CD4-positive, alpha-beta T cell (primary cell): ENCODE data around the gene SHANK3. TPM values are rescaled to one million over a fixed set of nuclear protein-coding genes. Genes with fewer than 3 reads are reported as not detected.

ENCODE experiments used
- ATAC-seq: fragments of 200-7000 bp; cut with Tn5 transposase; one replicate; pipeline ENCODE4 v1.10.0; 2022; ENCODE audit warnings: mild to moderate bottlenecking; ENCODE audit not compliant: poor library complexity
- CTCF ChIA-PET: fragments of 350-600 bp; sonication (Branson Sonifier 250); formaldehyde crosslinking; loops from one replicate; lab custom pipeline; 2021; ENCODE audit warnings: antibody characterized with exemption, inconsistent platforms; lab: Charles Lee
- POLR2A ChIA-PET: fragments of 350-600 bp; sonication (Branson Sonifier 250); formaldehyde crosslinking; loops from one replicate; lab custom pipeline; 2021; ENCODE audit warnings: antibody characterized with exemption, inconsistent platforms; lab: Charles Lee
- DNase-seq, 14 experiments: peaks; one replicate each; pipeline ENCODE4 v3.0.0-alpha.2; 2013 to 2020; ENCODE audit warnings: mixed read lengths in 2 of 14
- H3K27ac ChIP-seq, 2 donors: one replicate each; pipeline versions ENCODE4 v1.5.1 to v1.7.0; 2013; ENCODE audit warnings: low read length in 2 of 2, low read depth in 1 of 2, mild to moderate bottlenecking in 1 of 2
- H3K27me3 ChIP-seq, 2 experiments: 1 replicate in 1 of 2; 2 replicates in 1 of 2; pipeline versions ENCODE4 v1.6.1 to v1.7.0; 2013; ENCODE audit warnings: low read length in 2 of 2, control low read depth in 1 of 2, mild to moderate bottlenecking in 1 of 2, moderate library complexity in 1 of 2; ENCODE audit not compliant: insufficient read depth in 2 of 2, control insufficient read depth in 1 of 2
- H3K36me3 ChIP-seq: one replicate; pipeline ENCODE4 v1.6.1; 2013; ENCODE audit warnings: low read length, control low read depth; ENCODE audit not compliant: insufficient read depth
- H3K4me1 ChIP-seq: one replicate; pipeline ENCODE4 v1.6.1; 2013; ENCODE audit warnings: low read length, control low read depth; ENCODE audit not compliant: insufficient read depth
- H3K4me3 ChIP-seq: one replicate; pipeline ENCODE4 v1.5.1; 2013; ENCODE audit warnings: mild to moderate bottlenecking, low read length, moderate library complexity
- H3K9me3 ChIP-seq, 2 experiments: 1 replicate in 1 of 2; 2 replicates in 1 of 2; pipeline versions ENCODE4 v1.6.1 to v1.7.0; 2013; ENCODE audit warnings: low read length in 2 of 2, mild to moderate bottlenecking in 2 of 2, control low read depth in 1 of 2, moderate library complexity in 1 of 2; ENCODE audit not compliant: control insufficient read depth in 1 of 2, insufficient read depth in 1 of 2
- H3K27ac Mint-ChIP-seq: one replicate; pipeline ENCODE4 v1.8.0; 2020; ENCODE audit warnings: mixed read lengths
- H3K27me3 Mint-ChIP-seq: one replicate; pipeline ENCODE4 v1.8.0; 2021; ENCODE audit warnings: mixed read lengths
- H3K36me3 Mint-ChIP-seq: one replicate; pipeline ENCODE4 v1.8.0; 2021; ENCODE audit warnings: low read depth, mixed read lengths
- H3K4me1 Mint-ChIP-seq: one replicate; pipeline ENCODE4 v1.8.0; 2021; ENCODE audit warnings: low read depth, mixed read lengths
- H3K4me3 Mint-ChIP-seq: one replicate; pipeline ENCODE4 v1.8.0; 2020; ENCODE audit warnings: mild to moderate bottlenecking, mixed read lengths
- H3K9me3 Mint-ChIP-seq: one replicate; pipeline ENCODE4 v1.8.0; 2020; ENCODE audit warnings: mixed read lengths
- intact Hi-C, 2 experiments: fragments of 100-400 bp; cut with DNase I in 1 of 2; cut with micrococcal nuclease in 1 of 2; formaldehyde crosslinking; loops; one replicate each; pipeline versions ENCODE4 v1.15.1 to v1.9.0; 2023 to 2025; cut with DNase I, micrococcal nuclease
- total RNA-seq, 174 experiments: library from RNA in 2 of 174; stranded (reverse) in 2 of 174; gene quantifications; one replicate each; pipeline ENCODE4 v1.2.3 and lab custom pipeline; 2021 to 2026
- TF ChIP-seq, protein P1 (sequence below): fragments of 200-600 bp; IDR thresholded peaks from one replicate; pipeline ENCODE4 v1.8.0; 2022; ENCODE audit warnings: antibody characterized with exemption, mild to moderate bottlenecking

The SHANK3 gene
- total RNA-seq, 2 experiments from 2014 or later, result not detected

DNA sequence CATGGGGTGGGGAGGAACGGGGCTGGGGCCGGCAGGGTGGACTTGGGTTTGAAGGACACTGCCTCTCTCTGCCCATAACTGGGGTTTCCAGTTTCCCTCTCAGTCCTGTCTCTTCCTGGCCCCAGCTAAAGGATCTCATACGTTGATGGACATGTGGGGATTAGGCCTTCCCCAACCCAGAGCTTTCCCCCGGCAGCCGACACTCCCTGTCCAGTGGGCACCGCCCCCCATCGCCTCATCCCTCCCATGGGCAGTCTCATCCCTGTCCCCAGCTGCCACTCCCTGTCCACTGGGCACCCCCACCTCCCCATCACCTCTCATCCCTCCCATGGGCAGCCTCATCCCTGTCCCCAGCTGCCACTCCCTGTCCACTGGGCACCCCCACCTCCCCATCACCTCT lies 43.2 kb downstream of the SHANK3 start:
- TF ChIP-seq, protein P1, sequence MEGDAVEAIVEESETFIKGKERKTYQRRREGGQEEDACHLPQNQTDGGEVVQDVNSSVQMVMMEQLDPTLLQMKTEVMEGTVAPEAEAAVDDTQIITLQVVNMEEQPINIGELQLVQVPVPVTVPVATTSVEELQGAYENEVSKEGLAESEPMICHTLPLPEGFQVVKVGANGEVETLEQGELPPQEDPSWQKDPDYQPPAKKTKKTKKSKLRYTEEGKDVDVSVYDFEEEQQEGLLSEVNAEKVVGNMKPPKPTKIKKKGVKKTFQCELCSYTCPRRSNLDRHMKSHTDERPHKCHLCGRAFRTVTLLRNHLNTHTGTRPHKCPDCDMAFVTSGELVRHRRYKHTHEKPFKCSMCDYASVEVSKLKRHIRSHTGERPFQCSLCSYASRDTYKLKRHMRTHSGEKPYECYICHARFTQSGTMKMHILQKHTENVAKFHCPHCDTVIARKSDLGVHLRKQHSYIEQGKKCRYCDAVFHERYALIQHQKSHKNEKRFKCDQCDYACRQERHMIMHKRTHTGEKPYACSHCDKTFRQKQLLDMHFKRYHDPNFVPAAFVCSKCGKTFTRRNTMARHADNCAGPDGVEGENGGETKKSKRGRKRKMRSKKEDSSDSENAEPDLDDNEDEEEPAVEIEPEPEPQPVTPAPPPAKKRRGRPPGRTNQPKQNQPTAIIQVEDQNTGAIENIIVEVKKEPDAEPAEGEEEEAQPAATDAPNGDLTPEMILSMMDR, result no peak
- DNase-seq (no peak), ATAC-seq (no peak)
- no peak overlapping the region for H3K4me3 Mint-ChIP-seq
- POLR2A ChIA-PET, result no interaction called here
- no peak overlapping the region for H3K27ac ChIP-seq
- H3K36me3 Mint-ChIP-seq, result no peaks in the 10 kb centered on the region
- no peaks in the 10 kb centered on the region for H3K9me3 ChIP-seq
- CTCF ChIA-PET, result no interaction called here
- no peaks in the 10 kb centered on the region for H3K9me3 Mint-ChIP-seq
- H3K27ac Mint-ChIP-seq, result no peak overlapping the region
- no peaks in the 10 kb centered on the region for H3K36me3 ChIP-seq
- H3K4me1 Mint-ChIP-seq, result no peaks in the 10 kb centered on the region
- intact Hi-C loops, result no loop called here
- no peak overlapping the region for H3K4me3 ChIP-seq
- no peaks in the 10 kb centered on the region for H3K27me3 Mint-ChIP-seq
- no peaks in the 10 kb centered on the region for H3K4me1 ChIP-seq
- H3K27me3 ChIP-seq, result peaks cover 0 to 3% of the 10 kb centered on the region in 2 experiments

DNA sequence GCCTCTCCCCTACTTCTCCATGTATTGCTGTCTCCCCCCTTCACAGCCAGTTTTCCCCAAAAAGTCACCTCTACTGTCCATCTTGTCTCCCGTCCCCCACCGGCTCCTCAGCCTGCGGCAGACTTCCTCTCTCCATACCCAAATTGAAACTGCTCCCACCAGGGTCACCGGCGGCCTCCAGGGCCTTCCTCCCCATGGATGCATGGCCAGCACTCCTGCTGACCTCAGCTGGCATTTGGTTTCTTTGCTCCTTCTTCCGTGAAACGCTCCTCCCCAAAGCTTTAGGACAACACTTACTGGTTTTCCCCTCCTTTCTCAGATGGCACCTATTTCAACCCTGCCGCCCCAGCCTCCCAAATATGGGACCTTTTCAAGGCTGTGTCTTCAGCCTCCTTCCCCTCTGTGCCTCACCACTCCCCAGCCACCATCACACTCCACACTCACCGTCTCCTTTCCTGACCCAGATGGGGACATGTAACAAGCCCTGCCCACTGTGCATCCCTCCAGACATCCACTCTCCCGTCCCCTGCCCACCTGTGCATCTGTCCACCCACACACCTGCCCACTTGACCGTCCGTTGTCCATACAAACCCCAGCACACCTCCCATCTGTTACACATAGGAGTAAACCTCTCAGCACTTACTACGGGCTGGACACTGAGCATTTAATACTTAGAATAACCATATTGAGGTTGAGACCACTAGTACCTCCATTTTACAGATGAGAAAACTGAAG lies 43.8 kb downstream of the SHANK3 start:
- DNase-seq (no peak), ATAC-seq (no peak)
- H3K9me3 ChIP-seq, result no peaks in the 10 kb centered on the region
- ChIA-PET CTCF (no interaction called here), POLR2A (no interaction called here)
- peaks cover 0 to 3% of the 10 kb centered on the region in 2 experiments for H3K27me3 ChIP-seq
- H3K27ac ChIP-seq, result no peak overlapping the region
- TF ChIP-seq, protein P1, result no peak
- H3K4me1 Mint-ChIP-seq, result no peaks in the 10 kb centered on the region
- H3K36me3 Mint-ChIP-seq, result no peaks in the 10 kb centered on the region
- no peaks in the 10 kb centered on the region for H3K36me3 ChIP-seq
- H3K27me3 Mint-ChIP-seq, result no peaks in the 10 kb centered on the region
- intact Hi-C loops, result no loop called here
- no peaks in the 10 kb centered on the region for H3K4me1 ChIP-seq
- H3K4me3 Mint-ChIP-seq, result no peak overlapping the region
- no peak overlapping the region for H3K27ac Mint-ChIP-seq
- no peaks in the 10 kb centered on the region for H3K9me3 Mint-ChIP-seq
- H3K4me3 ChIP-seq, result no peak overlapping the region

DNA sequence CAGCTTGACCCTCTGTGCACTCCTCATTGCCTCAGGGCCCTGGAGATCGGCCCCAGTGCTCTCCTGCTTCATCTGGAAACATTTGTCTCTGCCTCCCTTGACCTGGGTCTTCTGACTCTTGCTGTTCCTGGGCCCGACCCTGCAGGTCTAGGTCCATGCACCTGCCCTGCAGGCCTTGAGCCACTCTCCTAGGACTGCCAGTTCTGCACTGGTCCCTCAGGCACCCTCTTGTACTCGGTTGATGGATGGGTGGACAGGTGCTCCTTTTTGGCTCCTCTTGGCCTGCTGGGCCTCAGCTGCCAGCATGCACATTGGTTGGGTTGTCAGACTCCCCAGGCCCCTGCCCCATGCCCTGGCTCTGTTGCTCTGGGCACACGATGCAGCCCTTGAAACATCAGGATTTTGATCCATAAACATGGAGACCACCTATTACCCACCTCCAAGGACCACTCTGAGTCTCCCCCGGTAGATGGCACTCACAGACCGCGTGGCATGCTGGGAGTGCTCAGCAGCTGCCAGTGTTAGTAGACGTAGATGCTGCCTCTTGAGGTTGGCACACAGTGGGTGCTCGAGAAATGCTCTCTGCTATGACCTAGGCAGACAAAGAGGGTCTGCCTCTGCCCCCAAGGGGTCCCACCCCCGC lies 45.2 kb downstream of the SHANK3 start:
- no peak overlapping the region for H3K27ac ChIP-seq
- H3K4me1 ChIP-seq, result no peaks in the 10 kb centered on the region
- DNase-seq (no peak), ATAC-seq (no peak)
- no peak overlapping the region for H3K27ac Mint-ChIP-seq
- no peaks in the 10 kb centered on the region for H3K4me1 Mint-ChIP-seq
- ChIA-PET POLR2A (no interaction called here), CTCF (no interaction called here)
- no peak overlapping the region for H3K4me3 ChIP-seq
- TF ChIP-seq, protein P1, result no peak
- no peaks in the 10 kb centered on the region for H3K36me3 ChIP-seq
- H3K9me3 ChIP-seq, result peaks cover 0 to 5% of the 10 kb centered on the region in 2 experiments
- intact Hi-C loops, result no loop called here
- H3K4me3 Mint-ChIP-seq, result no peak overlapping the region
- no peaks in the 10 kb centered on the region for H3K36me3 Mint-ChIP-seq
- H3K9me3 Mint-ChIP-seq, result no peaks in the 10 kb centered on the region
- no peaks in the 10 kb centered on the region for H3K27me3 Mint-ChIP-seq
- peaks cover 0 to 3% of the 10 kb centered on the region in 2 experiments for H3K27me3 ChIP-seq
